ENCODE data around the gene ACTL8.

ACTL8 gene

DNA sequence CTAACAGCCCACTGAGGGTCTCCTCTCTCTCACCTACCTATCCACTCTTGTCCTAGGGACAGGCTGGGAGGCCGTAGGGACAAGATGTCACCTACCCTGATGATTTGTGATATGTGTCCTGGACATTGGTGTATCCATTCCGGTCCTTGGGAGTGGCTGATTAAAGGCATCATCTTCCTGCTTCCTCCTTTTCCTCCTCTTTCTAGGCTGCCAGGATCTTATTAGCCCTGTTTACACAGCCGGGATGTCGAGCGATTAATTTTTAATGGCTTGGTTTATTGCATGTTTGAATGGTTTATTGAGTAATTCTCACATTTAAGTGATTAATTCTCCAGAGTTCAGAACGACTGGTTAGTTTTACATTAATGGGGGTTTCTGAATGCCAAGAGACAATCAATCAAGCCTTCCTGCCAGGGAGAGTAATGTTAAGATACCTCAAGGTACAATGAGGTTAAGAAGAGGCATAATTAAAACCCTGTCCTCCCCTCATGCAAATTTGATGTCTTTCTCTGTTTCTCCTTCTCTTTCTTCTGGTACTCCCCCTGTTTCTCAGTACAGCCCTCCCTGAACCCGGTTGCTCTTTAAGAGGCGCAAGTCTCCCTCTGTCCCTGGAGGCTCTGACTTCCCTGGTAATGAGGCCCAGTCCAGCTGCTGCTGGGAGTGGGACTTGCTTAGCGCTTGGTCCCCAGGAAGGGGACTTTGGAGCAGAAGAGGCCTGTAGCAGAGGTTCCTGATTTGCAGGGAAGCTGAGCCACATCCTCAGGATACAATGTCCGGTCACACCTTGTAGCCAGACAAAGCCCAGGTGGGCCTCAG, 50.9 kb downstream of the ACTL8 start:
- DNase-seq (ENCODE audit: low spot score) = no peak

DNA sequence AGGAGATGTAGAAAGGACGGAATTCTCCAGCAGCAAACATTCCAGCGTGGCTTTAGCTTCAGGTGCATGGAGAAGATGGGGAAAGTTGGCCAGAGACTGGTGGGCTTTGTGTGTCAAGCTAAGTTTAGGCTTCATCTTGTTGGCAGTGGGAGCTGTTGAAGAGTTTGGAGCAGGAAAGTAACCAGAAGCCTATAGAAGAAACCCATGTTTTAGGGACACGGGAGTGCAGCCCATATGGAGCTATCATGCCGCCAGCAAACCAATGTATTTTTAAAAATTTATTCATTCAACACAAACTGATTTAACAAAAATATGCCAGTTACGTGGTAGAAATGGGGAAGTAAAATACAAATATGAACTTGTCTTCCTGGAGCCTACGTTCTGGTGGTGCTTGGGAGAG, 53.7 kb downstream of the ACTL8 start:
- no peak for DNase-seq (ENCODE audit: low spot score)

DNA sequence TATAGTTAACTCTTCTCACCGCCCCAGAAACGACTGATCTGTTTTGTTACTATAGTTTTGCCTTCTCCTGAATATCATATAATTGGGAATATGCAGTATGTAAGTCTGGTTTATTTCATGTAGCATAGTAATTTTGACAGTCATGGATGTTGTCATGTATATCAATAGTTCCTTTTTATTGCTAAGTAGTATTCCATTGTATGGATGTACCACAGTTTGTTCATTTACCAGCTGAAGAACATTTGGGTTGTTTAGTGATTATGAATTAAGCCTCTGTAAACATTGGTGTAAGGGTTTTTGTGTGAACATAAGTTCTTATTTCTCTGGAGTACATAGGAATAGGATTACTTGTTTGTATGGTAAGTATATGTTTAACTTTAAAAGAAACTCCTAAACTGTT, 55.5 kb downstream of the ACTL8 start:
- no peak for DNase-seq (ENCODE audit: low spot score)

DNA sequence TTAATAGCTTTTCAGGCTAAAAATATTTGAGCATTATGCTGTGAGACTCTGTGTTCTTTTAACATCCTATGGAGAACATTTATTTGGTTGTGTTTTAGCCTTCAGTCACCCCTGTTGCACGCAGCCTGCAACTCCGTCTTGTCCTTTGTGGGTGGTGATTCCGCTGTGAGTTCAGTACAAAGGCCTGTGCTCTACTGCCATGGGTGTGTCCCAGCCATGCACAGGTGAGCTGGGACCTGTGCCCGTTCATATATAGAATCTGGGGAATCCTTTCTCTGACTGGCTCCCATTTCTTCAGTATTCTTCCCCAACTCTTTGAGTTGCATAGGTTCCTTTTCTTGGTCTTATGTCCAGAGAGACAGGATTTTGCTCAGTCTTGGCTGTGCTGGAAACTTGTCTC, 61.4 kb downstream of the ACTL8 start:
- no peak for DNase-seq (ENCODE audit: low spot score)

DNA sequence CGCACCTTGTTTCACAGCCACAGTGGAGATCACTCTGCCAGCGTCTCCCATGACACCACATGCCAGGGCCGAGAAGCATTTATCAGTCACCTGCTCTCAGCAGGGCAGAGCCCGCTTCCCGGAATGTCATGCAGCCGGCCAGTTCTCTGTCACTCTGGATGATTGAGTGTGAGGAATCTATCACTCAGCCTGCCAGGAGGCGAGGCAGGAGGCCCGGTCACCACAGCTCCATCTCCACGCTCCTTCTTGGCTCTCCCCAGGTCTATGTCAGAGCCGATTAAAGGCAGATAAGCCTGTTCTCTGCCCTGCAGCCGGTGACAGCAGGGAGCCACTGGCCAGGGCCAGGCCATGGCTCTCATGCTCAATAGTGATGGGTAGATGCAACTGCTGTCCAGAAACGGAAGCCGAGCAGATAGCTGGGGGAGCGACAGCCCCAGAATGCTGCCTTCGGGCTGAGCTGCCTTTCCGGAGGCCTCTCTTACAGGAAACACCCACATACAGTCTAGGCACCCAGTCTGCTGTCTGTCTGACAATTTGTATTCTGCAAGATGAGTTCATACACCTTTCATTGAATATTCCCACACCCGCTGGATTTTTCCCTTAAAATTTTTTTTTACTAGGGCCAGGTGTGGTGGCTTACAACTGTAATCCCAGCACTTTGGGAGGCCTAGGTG, 64.1 kb downstream of the ACTL8 start:
- DNase-seq (ENCODE audit: low spot score) = no peak

DNA sequence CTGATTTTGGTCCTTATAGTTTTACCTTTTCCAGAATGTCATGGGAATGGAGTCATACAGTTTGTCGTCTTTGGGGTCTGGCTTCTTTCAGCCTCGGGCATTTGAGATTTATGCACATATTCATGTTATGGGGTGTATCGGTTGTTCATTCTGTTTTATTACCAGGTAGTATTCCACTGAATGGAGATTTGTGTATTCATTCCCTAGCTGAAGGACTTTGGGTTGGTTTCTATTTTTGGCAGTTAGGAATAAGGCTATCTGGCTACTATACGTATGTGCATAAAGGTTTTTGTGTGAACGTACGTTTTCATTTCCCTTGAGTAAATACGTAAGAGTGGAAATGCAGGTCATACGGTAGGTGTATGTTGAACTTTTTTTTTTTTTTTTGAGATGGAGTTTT, 65.1 kb downstream of the ACTL8 start:
- DNase-seq (ENCODE audit: low spot score) = no peak

DNA sequence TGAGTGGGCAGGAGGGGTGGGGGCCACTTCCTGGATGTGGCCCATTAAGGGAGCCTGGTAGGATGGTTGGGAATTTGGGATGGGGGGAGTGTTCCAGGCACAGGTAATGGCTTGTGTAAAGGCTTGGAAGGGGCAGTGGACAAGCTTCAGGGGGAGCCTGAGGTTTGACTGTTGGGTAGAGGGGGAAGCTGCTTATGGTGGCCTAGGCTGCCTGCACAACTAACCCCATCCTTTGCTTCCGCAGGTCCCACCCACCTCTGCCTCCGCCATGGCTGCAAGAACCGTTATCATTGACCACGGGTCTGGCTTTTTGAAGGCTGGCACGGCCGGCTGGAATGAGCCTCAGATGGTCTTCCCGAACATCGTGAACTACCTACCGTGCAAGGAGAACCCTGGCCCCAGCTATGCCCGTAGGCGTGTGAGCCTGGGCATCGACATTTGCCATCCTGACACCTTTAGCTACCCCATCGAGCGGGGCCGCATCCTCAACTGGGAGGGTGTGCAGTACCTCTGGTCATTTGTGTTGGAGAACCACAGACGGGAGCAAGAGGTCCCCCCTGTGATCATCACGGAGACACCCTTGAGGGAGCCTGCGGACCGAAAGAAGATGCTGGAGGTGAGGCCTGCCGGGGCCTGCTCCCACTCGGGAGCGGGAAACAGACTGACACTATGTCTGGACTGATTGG, 67.8 kb downstream of the ACTL8 start:
- DNase-seq (ENCODE audit: low spot score) = no peak

DNA sequence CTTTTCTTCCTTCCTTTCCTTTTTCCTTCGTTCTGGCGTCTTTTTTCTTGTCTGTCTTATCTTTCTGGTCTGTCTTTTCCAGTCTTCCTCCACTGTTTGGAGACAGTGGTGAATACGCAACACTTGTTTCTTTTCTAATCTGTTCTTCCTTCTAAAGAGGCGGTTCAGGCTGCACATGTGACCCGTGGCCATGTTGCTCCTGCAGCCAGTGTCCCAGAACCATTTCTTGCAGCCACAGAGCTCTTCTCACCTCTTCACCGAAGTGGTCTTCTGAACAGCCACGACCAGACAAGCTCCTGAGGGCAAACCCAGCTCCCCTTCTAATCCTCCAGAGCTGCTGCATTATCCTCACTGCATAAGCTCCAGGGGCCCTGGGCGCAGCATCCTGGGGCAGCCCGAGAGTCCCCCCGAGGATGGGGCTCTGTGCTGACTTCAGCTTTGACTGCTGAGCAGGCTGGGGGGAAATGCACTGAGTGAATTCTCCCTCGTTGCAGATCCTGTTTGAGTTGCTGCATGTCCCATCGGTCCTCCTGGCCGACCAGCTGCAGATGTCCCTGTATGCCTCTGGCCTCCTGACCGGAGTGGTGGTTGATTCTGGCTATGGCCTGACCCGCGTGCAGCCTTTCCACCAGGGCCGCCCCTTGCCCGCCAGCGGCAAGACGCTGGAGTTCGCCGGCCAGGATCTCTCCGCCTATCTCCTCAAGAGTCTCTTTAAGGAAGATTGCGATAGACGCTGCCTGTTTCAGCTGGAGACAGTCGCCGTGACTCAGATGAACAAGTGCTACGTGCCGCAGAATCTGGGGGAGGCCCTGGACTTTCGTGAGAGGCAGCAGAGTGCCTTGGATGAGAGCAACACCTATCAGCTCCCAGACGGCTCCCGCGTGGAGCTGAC, 70.4 kb downstream of the ACTL8 start:
- DNase-seq (ENCODE audit: low spot score) = no peak

DNA sequence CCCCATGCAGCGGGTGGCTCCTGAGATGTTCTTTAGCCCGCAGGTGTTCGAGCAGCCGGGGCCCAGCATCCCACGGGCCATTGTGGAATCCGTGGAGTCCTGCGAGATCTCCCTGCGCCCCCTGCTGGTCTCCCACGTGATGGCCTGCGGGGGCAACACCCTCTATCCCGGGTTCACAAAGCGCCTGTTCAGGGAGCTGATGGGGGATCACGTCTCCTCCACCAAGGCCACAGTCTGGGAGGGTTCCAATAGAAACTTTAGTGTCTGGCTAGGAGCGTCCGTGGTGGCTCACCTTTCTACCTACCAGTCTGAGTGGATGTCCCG, 71.0 kb downstream of the ACTL8 start:
- DNase-seq (ENCODE audit: low spot score) = no peak

DNA sequence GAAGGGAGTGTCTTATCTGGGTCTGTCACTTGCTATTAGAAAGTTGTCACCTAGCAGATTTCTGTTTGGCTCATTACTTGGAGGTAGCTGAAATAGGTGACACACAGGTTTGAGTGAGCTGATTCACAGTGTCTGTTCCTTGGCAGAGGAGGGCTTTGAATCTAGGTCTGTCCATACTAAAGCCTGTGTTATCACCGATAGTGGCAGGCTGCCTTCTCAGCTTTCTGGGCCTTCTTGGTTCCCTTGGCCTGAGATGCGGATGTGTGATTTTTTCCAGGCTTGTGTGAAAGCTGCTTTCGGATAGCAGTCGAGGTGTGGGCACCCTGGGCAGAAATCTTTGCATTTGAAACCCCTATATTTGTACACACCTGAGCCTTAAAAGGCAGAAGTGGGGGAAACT, 73.9 kb downstream of the ACTL8 start:
- no peak for DNase-seq (ENCODE audit: low spot score)

DNA sequence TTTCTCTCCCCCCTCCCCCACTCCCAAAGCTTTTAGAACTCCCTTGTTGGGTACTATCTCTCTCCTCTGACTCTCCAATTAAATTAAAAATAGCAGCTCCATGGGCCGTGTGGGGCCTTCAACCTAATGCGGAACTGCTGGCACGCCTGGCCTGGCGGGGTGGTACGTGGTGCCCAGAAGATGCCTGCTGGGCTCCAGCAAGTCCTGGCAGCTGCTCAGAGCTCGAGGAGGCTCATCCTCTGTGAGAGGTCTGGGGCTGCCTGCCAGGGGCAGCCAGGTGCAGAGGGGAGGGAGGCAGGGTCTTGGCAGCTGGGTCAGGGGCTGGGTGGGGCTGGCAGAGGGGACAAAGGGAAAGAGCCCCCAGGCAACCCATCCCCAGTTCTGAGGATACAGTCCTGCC, 74.4 kb downstream of the ACTL8 start:
- DNase-seq (ENCODE audit: low spot score) = no peak

DNA sequence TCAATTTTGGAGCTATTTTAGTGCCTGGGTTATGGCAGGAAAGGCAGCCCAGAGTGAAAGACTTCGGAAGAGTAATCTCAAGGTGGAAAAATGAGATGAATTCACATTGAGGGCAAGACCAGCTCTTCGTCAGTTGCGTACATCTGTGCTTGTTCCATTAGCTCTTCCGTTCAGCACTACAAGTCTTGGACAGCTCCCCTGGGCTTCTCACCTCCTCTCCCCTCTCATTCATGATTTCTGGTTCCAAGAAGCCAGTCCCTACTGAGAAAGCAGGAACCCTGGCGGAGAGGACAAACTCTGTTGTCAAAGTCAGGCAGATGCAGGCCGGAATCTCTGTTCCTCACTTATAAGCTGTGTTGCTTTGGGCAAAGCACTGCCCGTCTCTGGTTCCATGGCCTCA, 76.5 kb downstream of the ACTL8 start:
- no peak for DNase-seq (ENCODE audit: low spot score)

DNA sequence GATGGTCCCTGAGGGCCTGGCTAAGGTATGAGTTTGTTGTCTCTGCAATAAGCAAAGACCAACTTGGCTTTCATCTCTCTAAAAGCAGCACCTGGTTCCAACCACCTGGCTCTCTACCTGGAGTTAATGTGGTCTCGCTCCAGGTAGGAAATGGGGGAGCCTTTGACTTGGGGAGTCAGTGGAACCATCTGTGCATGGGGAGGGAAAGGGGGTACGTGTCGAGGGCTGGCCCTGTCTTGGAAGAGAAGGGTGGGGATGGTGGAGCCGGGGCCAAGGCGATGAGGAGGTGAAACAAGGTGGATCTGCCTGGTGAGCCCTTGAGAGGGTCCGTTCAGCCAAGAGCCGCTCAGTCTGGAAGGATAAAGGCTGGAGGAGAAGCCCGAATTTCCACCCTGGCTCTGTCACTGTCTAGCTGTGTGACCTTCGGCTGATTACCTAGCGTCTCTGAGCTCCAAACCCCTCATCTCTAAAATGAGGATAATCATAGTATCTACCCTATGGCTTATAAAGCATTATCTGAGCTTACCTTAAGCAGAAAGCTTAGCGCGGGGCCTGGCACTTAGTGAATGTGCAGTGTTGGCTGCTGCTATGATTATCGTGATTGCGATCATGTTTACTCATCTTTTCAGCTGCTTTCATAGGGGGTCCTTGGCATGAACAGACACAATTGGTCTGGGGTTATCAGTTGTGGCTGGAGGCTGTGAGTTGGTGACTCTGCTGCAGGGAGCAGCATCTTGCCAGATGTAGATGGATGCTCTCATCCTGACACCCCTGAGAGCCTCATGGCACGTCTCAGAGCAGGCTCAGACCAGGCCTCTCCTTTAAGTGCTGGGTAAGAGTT, 78.7 kb downstream of the ACTL8 start:
- no peak for DNase-seq (ENCODE audit: low spot score)

DNA sequence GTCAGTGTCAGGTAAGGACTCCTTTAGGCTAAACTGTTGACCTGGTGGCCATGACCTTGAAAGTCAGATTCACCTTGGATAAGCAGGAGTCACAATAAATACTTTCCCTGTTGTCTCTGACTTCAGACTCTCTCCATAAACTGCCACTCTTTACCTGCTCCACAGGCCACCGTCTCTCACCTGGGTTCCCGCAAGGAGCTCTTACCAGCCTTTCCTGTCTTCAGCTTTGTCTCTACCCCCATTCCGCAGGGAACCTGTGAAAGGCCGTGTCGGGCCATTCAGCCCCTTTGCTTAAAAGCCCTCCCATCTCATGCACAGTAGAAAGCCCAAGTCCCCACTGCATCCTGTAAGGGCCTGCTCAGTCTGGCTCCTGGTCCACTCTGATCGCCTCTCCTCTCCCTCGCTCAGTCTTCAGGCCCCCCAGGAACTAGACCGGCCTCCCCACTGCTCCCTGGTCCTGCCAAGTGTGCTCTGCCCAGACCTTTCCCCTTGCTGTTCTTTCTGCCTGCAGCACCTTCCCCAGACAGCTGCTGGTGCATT, 79.5 kb downstream of the ACTL8 start:
- no peak for DNase-seq (ENCODE audit: low spot score)

DNA sequence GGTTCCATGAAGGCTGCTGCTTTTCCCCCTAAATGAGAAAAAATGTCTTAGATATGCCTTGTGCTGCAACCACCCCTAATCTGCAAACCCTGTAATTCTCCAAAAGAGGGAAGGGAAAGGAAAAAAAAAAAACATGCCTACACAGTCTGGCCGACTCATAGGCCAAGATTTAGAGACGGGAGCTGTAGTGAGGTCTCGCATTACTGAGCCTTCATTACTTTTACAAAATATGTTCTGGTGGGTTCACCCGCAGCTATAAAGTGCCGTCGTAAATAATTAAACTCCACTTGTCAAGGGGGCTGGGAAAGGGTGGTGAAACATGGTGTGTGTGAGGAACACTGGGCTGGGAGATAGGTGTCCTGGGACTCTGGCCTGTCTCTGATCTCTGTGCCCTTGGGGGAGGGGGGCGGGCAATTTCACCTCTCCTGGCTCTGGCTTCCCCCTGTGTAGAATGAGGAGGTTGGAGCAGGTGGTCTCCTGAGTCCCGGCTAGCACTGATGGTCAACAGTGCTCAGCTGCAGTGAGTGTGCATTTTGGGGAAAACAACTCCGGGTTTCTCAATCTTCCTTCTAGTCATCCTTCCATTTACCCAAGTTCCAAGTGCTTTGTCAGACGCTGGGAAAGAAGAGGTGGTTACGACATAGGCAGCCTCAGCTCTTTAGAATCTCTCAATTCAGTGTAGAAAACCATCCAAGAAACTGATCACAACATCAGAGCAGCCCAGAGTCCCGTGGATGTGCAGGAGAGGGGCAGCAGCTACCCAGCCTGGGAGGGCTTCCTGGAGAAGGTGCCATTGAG, 82.3 kb downstream of the ACTL8 start:
- no peak for DNase-seq (ENCODE audit: low spot score)

DNA sequence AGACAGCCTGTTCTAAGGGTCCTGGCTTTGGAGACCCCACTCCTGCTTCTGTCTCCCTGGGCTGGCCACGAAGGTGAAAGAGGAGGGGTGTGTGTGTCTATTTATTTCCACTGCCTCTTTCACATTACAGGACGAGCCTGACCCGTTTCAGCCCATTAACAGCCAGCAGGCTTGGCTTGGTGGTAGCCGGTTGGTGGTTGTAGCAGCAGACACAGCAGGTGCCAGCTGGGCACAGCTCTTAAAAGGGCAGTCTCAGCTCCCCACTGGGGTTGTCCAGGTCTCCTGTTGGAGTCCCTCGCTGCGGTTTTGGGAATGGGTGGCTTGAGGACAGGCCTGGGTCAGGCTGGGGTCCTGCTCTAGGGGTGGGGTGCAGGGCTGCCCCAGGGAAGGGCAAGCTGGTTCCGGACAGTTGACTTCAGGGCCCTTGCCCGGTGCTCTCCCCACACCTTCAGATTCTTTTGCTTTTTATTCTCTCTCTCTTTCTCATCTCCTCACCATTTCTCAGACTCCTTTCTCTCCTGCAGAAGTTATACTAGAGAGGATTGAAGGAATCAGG, 84.6 kb downstream of the ACTL8 start:
- no peak for DNase-seq (ENCODE audit: low spot score)

DNA sequence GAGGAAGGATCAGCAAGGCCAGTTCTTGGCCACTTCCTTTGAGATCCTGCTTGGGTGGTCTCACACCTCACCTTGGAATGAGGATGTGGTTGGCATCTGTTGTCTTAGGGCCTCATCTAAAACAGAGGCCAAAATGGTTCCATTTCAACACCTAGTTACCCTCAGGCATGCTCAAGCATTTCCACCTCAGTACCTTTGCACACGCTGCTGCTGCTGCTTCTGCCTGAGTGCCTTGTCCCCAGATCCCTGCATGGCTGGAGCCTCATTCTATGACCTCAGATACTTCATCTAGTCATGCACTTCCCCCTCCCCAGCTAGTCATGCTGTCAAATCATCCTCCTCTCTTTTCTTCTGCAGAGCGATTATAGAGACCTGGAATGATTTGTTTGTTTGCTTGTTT, 86.8 kb downstream of the ACTL8 start:
- no peak for DNase-seq (ENCODE audit: low spot score)

DNA sequence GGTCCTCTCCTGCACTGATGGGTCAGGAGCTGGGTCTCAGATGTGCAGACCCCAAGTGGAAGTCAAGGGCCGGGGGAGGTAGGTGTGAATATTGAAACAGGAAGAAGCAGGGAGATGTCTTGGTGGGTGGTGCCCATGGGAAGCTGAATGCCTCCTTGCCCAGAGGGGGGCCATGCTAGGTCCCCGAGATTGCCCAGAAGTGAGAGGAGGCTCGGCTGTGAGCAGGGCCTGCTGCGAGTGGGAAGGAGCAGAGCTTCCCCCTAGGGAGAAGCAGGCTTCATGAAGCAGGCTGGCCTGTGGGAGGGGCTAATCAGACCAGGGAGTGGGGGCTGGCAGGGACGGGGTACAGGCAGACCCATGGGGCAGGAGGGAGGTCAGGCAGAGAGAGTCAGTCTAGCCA, 87.6 kb downstream of the ACTL8 start:
- DNase-seq (ENCODE audit: low spot score) = no peak

DNA sequence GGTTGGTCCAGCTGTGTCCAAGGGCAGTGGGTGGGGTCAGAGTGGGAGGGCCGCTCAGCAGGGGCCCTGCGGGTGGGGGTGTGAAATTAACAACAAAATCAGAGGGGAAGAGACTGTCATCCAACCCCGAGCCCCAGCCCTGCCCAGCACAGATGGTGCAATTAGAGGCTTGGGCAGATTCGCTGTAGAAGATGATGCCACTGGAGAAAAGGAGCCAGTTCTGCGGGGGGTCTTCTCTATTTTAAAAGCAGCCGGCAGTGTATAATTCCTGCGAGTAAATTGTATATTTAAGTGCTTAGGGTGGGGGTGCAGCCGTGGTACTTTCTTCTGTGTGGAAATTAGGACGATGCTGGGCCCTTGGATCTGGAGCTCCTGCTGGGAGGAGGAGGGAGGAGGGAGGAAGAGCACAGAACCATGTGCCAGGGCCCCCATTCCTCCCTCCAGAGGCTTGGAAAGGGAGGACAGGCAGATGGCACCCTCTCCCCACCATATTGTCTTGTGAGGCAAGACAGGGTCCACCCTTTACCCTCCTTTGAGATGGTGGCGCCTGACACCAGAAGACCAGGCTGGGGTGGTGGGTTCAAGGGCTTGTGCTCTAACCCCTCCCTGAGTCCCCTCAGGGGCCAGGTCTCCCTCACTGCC, 89.2 kb downstream of the ACTL8 start:
- no peak for DNase-seq (ENCODE audit: low spot score)

DNA sequence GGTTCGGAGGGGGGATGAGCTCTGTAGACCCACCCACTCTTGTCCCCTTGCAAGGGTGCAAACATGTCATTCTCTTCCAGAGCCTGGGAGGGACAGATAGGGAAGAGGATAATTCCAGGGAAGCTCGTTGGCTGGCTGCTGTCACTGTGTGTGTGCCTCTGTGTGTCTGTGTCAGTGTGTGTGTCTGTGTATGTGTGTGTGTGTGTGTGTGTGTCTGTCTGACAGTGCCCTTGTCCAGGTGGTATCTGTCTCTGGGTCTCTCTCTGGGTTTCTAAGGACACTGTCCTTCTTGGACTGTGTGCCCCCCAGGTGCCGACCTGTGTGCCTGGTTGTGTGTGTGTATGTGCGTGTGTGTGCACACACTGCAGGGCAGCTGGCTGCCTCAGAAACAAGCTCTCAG, 90.5 kb downstream of the ACTL8 start:
- no peak for DNase-seq (ENCODE audit: low spot score)

Data from CD4-positive, alpha-beta T cell treated with Interleukin-2 at 100 ng/mL for 4 hours (primary cell).